GM18907 (cell line): Measurements from ENCODE around the gene NDUFA5.
"Not testable (repeated sequence)": the region's sequence is repeated elsewhere in the genome, so short reads cannot be mapped to it uniquely, and the experiment has no call there.

Experiments
- ATAC-seq: cut with Tn5 transposase; IDR thresholded peaks from one replicate; pipeline ENCODE4 v1.9.1; 2021; ENCODE audit warnings: mild to moderate bottlenecking, moderate library complexity; ENCODE audit not compliant: unreplicated experiment

NDUFA5 gene

GRCh38 chr7:123558289-123558874 lies 764 bp upstream of the NDUFA5 start:
- ATAC-seq: no peak

GRCh38 chr7:123557016-123557397 lies 611 bp downstream of the NDUFA5 start:
- no peak for ATAC-seq

DNA sequence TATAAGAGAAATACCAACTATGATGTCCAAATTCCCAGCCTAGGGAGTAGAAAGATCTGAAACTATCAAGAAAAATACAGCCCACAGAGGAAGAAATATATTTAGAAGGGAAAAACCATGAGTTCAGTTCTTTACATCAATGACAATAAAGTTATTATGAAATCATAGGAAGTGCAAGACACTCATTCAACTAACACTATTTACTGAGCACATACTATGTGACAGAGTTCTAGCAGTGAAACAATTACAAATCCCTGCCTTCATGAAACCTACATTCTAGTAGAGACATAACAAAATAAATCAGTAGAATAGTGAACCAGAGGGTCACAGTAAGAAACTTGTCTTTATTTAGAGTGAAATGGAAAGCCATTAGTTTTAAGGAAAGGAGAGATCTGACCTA lies 2.1 kb downstream of the NDUFA5 start:
- ATAC-seq: no peak

DNA sequence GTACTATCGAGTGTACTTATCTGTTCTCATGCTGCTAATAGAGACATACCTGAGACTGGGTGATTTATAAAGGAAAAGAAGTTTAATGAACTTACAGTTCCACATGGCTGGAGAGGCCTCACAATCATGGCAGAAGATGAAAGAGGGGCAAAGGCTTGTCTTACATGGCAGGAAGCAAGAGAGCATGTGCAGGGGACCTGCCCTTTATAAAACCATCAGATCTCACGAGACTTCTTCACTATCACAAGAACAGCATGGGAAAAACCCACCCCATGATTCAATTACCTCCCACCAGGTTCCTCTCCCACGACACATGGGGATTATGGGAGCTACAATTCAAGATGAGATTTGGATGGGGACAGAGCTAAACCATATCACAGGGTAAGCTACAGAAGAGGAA lies 4.5 kb downstream of the NDUFA5 start:
- ATAC-seq: no peak

- ATAC-seq: no peak
Measured at GRCh38 chr7:123552641-123553040, 5.0 kb downstream of the NDUFA5 start.

GRCh38 chr7:123552134-123552533 lies 5.5 kb downstream of the NDUFA5 start:
- not testable (repeated sequence) for ATAC-seq

GRCh38 chr7:123548406-123548805 lies 9.2 kb downstream of the NDUFA5 start:
- no peak for ATAC-seq

- ATAC-seq: peak; percentile 41
Measured at GRCh38 chr7:123539871-123540270, 17.7 kb downstream of the NDUFA5 start.

DNA sequence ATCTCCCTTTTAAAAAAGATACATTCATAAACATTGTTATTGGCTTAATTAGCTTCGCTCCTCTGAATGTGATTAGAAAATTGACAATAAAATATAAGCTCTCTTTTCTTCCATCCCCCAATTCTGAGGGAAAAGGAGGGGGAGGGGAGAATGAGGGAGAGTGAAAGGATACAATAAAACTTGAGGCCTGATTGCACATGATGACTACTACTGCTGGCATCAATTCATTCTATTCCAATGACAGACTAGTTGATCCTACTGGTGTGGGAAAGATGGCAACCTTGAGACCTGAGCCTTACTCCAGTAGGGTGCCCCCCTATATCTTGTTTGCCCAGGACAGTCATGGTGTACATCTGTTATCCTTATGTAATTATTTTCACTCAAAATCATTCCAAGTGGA lies 18.7 kb downstream of the NDUFA5 start:
- no peak for ATAC-seq

DNA sequence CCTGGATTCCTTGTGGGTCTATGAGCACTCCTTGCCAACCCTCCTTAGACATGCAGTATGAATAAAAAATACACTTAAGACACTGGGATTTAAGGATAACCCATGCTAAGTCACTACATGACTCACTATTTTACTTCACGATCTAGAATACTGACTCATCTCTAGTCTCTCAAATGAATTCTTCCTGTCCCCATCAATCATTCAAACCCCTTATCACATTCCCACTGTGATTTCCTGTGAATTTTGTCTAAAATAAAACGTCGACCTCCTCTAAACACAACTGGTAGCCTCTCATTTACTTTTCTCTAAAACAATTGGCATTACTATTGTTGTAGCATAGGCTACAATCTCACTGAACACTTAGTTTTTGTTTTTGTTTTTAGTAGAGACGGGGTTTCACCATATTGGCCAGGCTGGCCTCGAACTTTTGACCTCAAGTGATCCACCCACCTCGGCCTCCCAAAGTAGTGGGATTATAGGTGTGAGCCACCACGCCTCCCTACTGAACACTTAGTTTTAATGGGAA lies 19.4 kb downstream of the NDUFA5 start:
- ATAC-seq: no peak

GRCh38 chr7:123537026-123537642 lies 20.5 kb downstream of the NDUFA5 start:
- no peak for ATAC-seq

GRCh38 chr7:123535517-123535916 lies 22.1 kb downstream of the NDUFA5 start:
- no peak for ATAC-seq

DNA sequence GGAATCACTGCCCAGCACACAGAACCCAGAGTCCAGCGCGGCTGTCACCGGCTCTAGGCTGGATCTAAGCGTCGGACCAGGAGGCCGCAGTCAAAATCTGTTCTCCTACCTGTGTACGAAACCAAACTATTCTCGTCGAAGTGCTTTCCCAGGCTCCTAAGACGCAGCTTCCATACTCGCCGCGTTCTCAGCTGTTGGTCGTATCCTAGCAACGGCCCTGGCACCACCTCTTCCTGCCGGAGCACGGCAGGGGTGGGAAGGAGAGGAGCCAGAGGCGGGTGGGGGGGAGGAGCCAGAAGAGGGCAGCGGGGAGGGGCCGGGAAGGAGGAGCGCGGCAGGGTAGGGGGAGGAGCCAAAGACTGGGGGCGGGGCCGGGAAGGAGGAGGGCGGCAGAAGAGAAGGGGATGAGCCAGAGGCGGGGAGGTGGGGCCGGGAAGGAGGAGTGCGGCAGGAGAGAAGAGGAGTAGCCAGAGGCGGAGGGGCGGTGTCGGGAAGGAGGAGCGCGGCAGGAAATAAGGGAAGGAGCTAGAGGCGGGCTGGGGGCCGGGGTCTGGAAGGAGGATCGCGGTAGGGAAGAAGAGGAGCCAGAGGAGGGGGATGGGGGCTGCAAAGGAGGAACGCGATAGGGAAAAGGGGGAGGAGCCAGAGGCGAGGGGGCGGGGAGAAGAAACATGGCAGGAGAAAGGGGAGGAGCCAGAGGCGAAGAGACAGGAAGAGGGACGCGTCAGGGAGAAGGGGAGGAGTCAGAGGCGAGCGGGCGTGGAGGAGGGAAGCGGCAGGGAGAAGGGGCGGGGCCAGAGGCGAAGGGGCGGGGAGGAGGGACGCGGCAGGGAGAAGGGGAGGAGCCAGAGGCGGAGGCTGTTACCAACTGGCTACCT lies 23.0 kb downstream of the NDUFA5 start, which contains the start of gene IQUB:
Gene IQUB (minus strand): TSS at position 213 of the 878 bp plus-strand sequence. CDS start 22,255 bp downstream, outside the sequence.
- ATAC-seq: peak; percentile 78

DNA sequence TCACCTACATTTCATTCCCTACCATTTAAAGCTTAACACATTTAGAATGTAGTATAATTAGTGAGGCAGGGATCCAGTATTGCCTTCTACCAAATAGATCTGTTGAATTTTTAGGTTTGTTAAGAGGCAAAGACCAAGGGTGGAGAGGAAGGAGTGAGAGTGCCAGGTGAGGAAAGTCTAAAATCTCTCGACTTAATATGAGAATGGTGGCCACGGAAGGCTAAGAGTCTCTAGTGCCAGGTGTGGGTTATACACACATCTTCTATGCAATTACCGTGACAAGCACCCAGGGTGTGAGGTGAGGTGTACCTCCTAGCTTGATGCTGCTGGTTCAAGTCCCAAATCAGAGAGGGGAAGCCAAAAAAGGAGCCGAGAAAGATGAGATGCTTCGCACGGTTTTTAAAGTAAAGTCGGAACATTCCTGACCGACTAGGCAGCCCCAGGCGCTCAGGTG lies 23.7 kb downstream of the NDUFA5 start:
- ATAC-seq: peak; percentile 26

- no peak for ATAC-seq
Measured at GRCh38 chr7:123533553-123533917, 24.1 kb downstream of the NDUFA5 start.

- ATAC-seq: peak; percentile 40
Measured at GRCh38 chr7:123532788-123533552, 24.6 kb downstream of the NDUFA5 start.

DNA sequence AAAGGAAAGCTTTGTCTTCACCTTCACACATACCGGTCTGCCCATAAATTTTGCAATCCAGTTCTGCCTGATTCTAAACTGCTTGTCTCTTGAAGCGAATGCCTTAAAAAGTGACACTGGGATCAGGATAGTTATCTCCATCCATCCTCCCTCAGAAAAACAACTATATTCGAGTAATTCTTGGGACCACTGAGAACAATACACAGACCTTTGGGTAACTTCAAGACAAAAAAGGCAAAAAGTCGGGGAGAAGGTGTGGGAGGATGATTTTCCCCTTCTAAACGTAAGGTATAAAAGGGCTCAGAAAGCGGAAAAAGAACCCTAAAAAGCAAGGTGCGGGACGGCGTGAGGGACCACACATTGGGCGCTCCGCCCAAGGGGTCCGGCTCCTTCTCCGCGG lies 25.3 kb downstream of the NDUFA5 start:
- ATAC-seq: peak; percentile 6

- ATAC-seq: not testable (repeated sequence)
Measured at GRCh38 chr7:123530035-123530591, 27.5 kb downstream of the NDUFA5 start.

DNA sequence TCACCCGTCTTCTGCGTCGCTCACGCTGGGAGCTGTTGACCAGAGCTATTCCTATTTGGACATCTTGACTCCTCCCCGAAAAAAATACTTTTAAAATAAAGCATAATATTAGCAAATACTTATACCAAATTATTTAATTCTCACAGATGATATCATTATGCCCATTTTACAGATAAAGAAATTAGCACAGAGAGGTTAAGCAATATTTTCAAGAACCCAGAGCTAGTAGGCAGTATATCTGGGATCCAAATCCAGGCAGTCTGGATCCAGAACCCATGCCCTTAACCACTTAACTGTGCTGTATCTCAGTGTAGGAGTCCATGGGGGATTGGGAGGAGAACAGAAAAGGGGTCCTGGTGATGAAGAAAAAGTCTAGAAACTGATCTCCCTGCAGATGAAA lies 29.4 kb downstream of the NDUFA5 start:
- no peak for ATAC-seq

DNA sequence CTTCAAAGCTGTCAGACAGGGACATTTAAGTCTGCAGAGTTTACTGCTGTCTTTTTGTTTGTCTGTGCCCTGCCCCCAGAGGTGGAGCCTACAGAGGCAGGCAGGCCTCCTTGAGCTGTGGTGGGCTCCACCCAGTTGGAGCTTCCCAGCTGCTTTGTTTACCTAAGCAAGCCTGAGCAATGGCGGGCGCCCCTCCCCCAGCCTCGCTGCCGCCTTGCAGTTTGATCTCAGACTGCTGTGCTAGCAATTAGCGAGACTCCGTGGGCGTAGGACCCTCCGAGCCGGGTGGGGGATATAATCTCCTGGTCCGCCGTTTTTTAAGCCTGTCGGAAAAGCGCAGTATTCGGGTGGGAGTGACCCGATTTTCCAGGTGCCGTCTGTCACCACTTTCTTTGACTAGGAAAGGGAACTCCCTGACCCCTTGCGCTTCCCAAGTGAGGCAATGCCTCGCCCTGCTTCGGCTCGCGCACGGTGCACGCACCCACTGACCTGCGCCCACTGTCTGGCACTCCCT lies 29.8 kb downstream of the NDUFA5 start:
- ATAC-seq: not testable (repeated sequence)
